HG03378 (cell line): ENCODE results near the gene TRAF2.
"Not testable (repeated sequence)": the region's sequence is repeated elsewhere in the genome, so short reads cannot be mapped to it uniquely, and the experiment has no call there.

ENCODE experiments used
- ATAC-seq: cut with Tn5 transposase; IDR thresholded peaks from one replicate; pipeline ENCODE4 v1.9.1; 2021; ENCODE audit warnings: mild to moderate bottlenecking, moderate library complexity; ENCODE audit not compliant: unreplicated experiment

The TRAF2 gene

GRCh38 chr9:136856541-136857141 lies 29.7 kb upstream of the TRAF2 start:
- no peak for ATAC-seq

DNA sequence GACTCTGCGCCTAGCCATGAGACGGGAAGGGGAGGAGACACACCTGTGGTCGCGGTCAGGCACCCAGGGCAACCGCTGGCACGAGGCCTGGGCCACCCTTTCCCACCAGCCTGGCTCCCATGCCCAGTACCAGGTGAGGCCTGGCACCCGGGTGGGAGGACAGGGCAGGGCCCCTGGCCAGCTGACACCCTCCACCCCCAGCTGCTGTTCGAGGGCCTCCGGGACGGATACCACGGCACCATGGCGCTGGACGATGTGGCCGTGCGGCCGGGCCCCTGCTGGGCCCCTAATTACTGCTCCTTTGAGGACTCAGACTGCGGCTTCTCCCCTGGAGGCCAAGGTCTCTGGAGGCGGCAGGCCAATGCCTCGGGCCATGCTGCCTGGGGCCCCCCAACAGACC lies 29.1 kb upstream of the TRAF2 start:
- no peak for ATAC-seq

GRCh38 chr9:136857581-136858412 lies 28.5 kb upstream of the TRAF2 start:
- ATAC-seq = no peak

DNA sequence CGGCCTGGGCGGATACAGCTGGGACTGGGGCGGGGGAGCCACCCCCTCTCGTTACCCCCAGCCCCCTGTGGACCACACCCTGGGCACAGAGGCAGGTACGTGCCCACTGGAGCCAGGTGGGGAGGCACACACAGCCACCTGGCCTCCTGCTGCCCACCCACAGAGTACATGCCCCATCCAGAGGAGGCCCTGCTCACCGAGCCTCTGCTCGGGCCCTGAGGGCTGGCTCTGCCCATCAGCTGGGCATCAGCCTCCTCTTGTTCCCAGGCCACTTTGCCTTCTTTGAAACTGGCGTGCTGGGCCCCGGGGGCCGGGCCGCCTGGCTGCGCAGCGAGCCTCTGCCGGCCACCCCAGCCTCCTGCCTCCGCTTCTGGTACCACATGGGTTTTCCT lies 27.9 kb upstream of the TRAF2 start:
- no peak for ATAC-seq

- no peak for ATAC-seq
Observed at GRCh38 chr9:136858844-136859757, 27.2 kb upstream of the TRAF2 start.

DNA sequence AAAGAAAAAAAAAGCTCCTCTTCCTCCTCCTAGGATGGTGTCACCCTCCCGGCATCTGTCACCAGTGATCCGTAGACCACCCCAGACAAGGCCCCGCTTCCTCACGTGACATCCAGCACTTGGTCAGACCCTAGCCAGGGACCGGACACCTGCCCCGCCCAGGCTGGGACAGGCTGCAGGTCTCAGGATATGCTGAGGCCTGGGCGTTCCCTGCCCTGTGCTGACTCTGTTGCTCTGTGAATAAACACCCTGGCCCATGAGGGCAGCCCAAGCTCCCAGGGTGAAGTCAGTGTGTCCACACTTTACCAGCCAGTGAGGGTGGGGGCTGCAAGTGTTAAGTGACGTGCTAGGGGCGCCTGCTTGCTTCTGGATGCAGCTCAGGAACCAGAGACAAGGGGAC lies 25.8 kb upstream of the TRAF2 start:
- no peak for ATAC-seq

GRCh38 chr9:136860933-136861873 lies 25.1 kb upstream of the TRAF2 start:
- no peak for ATAC-seq

DNA sequence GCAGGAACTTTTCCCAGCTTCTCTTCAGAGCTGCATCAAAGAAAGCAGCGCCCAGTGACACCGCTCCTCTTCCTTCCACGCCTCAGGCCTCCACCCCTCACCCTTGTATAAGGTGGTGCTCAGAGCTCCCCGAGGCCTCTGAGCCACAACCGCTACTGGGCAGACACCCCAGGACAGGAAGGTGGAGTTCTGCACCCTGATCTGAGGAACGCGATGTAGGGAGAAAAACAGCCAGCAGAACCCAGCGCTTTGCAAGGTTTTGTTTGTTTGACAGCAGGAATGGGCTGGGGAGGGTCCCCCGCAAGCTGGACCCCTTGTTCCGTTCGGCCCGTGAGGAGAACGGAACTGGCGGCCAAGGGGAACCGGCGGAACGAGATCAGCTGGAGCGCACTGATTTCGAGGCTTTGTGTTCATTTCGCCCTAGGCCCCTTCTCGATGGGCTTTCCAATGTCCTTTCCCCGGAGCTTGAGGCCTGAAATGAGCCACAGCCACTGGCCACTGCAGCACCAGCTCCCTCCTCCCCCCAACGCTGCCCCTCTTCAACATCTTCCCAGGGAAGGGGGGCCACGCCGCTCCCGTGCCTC lies 24.4 kb upstream of the TRAF2 start:
- no peak for ATAC-seq

DNA sequence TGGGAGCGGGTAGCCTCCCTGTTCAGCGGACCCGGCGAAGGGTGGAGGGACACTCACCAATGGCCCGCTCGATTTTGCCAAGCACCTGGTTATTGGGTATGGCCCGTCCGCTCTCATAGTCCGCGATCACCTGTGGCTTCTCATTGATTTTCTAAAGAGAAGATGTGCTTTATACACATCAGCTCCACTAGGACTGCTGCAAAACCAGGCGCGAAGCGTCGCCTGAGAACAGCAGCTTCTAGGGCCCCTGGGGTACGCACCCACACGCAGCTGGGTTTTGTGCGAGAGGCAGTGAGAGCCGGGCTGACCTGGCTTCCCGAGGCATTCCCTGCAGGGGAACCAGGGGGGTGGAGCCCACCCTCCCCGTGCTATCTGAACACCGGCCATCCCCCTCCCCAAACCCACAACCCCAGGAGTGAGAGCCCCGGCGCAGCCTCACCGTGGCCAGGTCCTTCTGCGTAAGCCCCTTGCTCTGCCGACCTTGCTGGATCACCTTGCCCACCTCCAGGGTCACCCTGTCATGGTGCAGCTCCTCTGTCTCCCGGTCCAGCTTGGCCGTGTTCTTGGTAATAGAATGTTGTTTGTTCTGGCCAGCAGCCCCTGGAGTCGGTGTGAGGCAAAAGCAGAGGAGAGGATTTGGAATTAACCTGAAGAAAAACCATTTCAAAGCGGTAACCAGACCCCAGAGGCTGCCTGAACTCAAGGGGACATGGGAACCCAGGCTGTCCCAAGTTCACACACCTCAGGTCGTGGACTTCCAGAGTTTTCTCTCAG lies 23.3 kb upstream of the TRAF2 start:
- ATAC-seq = no peak

DNA sequence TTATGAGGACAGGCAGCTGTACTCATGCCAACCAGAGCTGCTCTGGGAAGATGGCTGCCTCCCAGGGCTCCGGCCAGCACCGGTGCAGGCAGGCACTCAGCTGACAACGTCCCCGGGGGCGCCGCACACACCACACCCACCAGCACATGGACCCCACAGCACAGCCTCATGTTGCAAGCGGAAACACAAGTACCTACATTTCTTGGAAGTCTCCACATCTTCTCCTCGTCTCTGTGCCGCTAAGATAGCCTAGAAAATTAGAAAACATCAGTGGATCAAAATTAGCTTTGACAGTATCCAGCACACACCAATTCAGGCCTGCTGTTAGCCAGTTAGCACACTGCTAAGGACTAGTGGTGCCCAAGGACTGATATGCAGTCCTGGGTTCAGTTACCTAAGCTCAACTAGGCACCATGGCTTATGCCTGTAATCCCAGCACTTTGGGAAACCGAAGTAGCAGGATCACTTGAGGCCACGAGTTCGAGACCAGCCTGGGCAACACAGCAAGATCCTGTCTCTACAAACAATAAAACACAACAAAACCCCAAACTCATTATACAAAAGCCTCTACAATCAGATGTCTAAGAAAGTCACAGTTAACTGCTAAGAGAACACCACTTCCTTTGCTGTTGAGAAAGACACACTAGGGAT lies 22.6 kb upstream of the TRAF2 start:
- ATAC-seq = no peak

GRCh38 chr9:136865041-136865767 lies 21.1 kb upstream of the TRAF2 start:
- no peak for ATAC-seq

GRCh38 chr9:136865768-136866103 lies 20.6 kb upstream of the TRAF2 start:
- no peak for ATAC-seq

DNA sequence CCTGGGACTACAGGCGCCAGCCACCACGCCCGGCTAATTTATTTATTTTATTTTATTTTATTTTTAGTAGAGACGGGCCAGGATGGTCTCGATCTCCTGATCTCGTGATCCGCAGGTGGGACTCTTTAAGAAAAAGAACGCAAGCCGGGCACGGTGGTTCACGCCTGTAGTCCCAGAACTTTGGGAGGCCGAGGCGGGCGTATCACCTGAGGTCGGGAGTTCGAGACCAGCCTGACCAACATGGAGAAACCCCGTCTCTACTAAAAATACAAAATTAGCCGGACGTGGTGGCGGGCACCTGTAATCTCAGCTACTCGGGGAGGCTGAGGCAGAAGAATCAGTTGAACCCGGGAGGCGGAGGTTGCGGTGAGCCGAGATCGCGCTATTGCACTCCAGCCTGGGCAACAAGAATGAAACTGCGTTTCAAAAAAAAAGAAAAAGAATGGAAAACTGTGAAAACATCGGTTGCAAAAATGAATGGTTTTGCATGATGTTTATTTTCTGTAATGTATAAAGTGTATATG lies 19.4 kb upstream of the TRAF2 start:
- ATAC-seq = not testable (repeated sequence)

- ATAC-seq = no peak
Observed at GRCh38 chr9:136867480-136867879, 18.8 kb upstream of the TRAF2 start.

- no peak for ATAC-seq
Observed at GRCh38 chr9:136867917-136868316, 18.4 kb upstream of the TRAF2 start.

DNA sequence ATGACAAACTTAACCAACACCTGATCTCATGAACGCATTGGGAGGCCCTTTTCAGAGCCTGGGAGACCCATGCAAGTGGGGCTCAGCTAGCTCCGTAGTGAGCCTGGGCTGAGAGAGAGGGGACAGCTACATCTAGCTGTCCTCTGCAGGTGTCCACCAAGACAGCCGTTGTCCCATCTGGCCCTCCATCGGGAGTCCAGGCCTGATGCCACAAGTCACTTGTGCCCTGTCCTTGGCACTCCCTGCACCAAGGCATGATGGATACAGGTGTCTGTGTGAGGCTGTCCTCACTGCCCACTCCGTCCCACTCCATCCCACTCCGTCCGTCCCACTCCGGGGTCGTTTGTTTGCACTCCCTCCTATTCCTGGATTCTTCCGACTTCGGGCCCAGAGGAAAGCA lies 17.7 kb upstream of the TRAF2 start:
- no peak for ATAC-seq

GRCh38 chr9:136869611-136870010 lies 16.7 kb upstream of the TRAF2 start:
- ATAC-seq = not testable (repeated sequence)

DNA sequence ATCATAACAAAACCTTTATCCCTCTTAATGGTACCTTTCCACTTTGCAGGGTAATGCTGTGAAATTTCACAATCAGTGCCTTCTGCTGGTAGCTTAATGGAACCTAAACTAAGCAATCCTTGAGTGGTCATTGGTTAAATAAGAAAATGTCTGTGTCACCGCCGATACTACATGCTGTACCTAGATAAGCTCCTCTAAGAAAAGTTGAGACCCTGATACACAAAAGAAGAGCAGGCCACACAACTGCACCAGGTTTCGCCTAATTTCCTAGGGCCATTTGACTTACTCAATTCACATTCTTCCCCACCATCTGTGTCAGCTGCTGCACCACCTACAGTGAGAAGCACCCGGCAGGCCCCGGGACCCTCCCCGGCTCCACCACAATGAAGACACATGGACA lies 11.2 kb upstream of the TRAF2 start:
- no peak for ATAC-seq
